ENCODE results near the gene TPM1.

The TPM1 gene

GRCh38 chr15:63079947-63080626, 37.5 kb downstream of the TPM1 start:
- Mint-ChIP-seq H3K36me3 (ENCODE audit: insufficient read depth) (peaks cover 2% of the 10 kb centered on the region), H3K27me3 (peaks cover 43% of the 10 kb centered on the region)
- no peak for ATAC-seq (replicated peaks; ENCODE audit: extremely low read depth, poor library complexity, severe bottlenecking)

GRCh38 chr15:63080634-63081250, 38.2 kb downstream of the TPM1 start:
- H3K9me3 Mint-ChIP-seq: no peaks in the 10 kb centered on the region
- H3K27me3 Mint-ChIP-seq: peaks cover 43% of the 10 kb centered on the region
- ATAC-seq (replicated peaks; ENCODE audit: extremely low read depth, poor library complexity, severe bottlenecking): no peak
- H3K4me1 Mint-ChIP-seq: peaks cover 4% of the 10 kb centered on the region
- no peak for DNase-seq (ENCODE audit: low spot score in 2 of 2)
- H3K4me3 Mint-ChIP-seq: no peak overlapping the region
- no peak overlapping the region for H3K27ac Mint-ChIP-seq (ENCODE audit: low read depth)
- H3K36me3 Mint-ChIP-seq (ENCODE audit: insufficient read depth): peaks cover 2% of the 10 kb centered on the region

More at GRCh38 chr15:63079947-63080626, 37.5 kb downstream of the TPM1 start:
- no peak for DNase-seq (ENCODE audit: low spot score in 2 of 2)
- Mint-ChIP-seq H3K4me3 (no peak overlapping the region), H3K4me1 (peaks cover 9% of the 10 kb centered on the region), H3K27ac (ENCODE audit: low read depth) (no peak overlapping the region), H3K9me3 (no peaks in the 10 kb centered on the region)

GRCh38 chr15:63082366-63082765, 39.8 kb downstream of the TPM1 start:
- peaks cover 43% of the 10 kb centered on the region for H3K27me3 Mint-ChIP-seq
- peaks cover 2% of the 10 kb centered on the region for H3K36me3 Mint-ChIP-seq (ENCODE audit: insufficient read depth)
- H3K4me1 Mint-ChIP-seq: no peaks in the 10 kb centered on the region
- H3K27ac Mint-ChIP-seq (ENCODE audit: low read depth): no peak overlapping the region
- ATAC-seq (replicated peaks; ENCODE audit: extremely low read depth, poor library complexity, severe bottlenecking) (no peak), DNase-seq (ENCODE audit: low spot score in 2 of 2) (no peak)
- no peaks in the 10 kb centered on the region for H3K9me3 Mint-ChIP-seq
- no peak overlapping the region for H3K4me3 Mint-ChIP-seq

GRCh38 chr15:63083044-63083443, 40.5 kb downstream of the TPM1 start:
- no peak for ATAC-seq (replicated peaks; ENCODE audit: extremely low read depth, poor library complexity, severe bottlenecking)

GRCh38 chr15:63083541-63083940, 41.0 kb downstream of the TPM1 start:
- DNase-seq (ENCODE audit: low spot score in 2 of 2) (no peak), ATAC-seq (replicated peaks; ENCODE audit: extremely low read depth, poor library complexity, severe bottlenecking) (no peak)
- H3K36me3 Mint-ChIP-seq (ENCODE audit: insufficient read depth): no peaks in the 10 kb centered on the region
- H3K27ac Mint-ChIP-seq (ENCODE audit: low read depth): no peak overlapping the region
- H3K4me1 Mint-ChIP-seq: no peaks in the 10 kb centered on the region
- peaks cover 43% of the 10 kb centered on the region for H3K27me3 Mint-ChIP-seq
- H3K9me3 Mint-ChIP-seq: no peaks in the 10 kb centered on the region
- no peak overlapping the region for H3K4me3 Mint-ChIP-seq

More at GRCh38 chr15:63083044-63083443, 40.5 kb downstream of the TPM1 start:
- Mint-ChIP-seq H3K27ac (ENCODE audit: low read depth) (no peak overlapping the region), H3K9me3 (no peaks in the 10 kb centered on the region), H3K4me1 (no peaks in the 10 kb centered on the region), H3K4me3 (no peak overlapping the region), H3K36me3 (ENCODE audit: insufficient read depth) (no peaks in the 10 kb centered on the region), H3K27me3 (peaks cover 43% of the 10 kb centered on the region)
- DNase-seq (ENCODE audit: low spot score in 2 of 2): no peak

- H3K4me1 Mint-ChIP-seq: no peaks in the 10 kb centered on the region
- no peak for DNase-seq (ENCODE audit: low spot score in 2 of 2)
- ATAC-seq (replicated peaks; ENCODE audit: extremely low read depth, poor library complexity, severe bottlenecking): no peak
Measured at GRCh38 chr15:63084806-63085205, 42.3 kb downstream of the TPM1 start.

GRCh38 chr15:63085289-63085688, 42.7 kb downstream of the TPM1 start:
- DNase-seq (ENCODE audit: low spot score in 2 of 2): no peak
- no peaks in the 10 kb centered on the region for H3K9me3 Mint-ChIP-seq
- no peaks in the 10 kb centered on the region for H3K4me1 Mint-ChIP-seq
- peaks cover 33% of the 10 kb centered on the region for H3K27me3 Mint-ChIP-seq
- H3K36me3 Mint-ChIP-seq (ENCODE audit: insufficient read depth): no peaks in the 10 kb centered on the region
- no peak overlapping the region for H3K4me3 Mint-ChIP-seq
- no peak overlapping the region for H3K27ac Mint-ChIP-seq (ENCODE audit: low read depth)
- no peak for ATAC-seq (replicated peaks; ENCODE audit: extremely low read depth, poor library complexity, severe bottlenecking)

More at GRCh38 chr15:63084806-63085205, 42.3 kb downstream of the TPM1 start:
- no peak overlapping the region for H3K27ac Mint-ChIP-seq (ENCODE audit: low read depth)
- H3K9me3 Mint-ChIP-seq: no peaks in the 10 kb centered on the region
- H3K36me3 Mint-ChIP-seq (ENCODE audit: insufficient read depth): no peaks in the 10 kb centered on the region
- H3K4me3 Mint-ChIP-seq: no peak overlapping the region
- peaks cover 38% of the 10 kb centered on the region for H3K27me3 Mint-ChIP-seq

- Mint-ChIP-seq H3K4me3 (no peak overlapping the region), H3K27me3 (peaks cover 25% of the 10 kb centered on the region), H3K9me3 (no peaks in the 10 kb centered on the region), H3K27ac (ENCODE audit: low read depth) (no peak overlapping the region), H3K36me3 (ENCODE audit: insufficient read depth) (no peaks in the 10 kb centered on the region), H3K4me1 (no peaks in the 10 kb centered on the region)
- no peak for ATAC-seq (replicated peaks; ENCODE audit: extremely low read depth, poor library complexity, severe bottlenecking)
- DNase-seq (ENCODE audit: low spot score in 2 of 2): no peak
Measured at GRCh38 chr15:63086271-63086670, 43.7 kb downstream of the TPM1 start.

GRCh38 chr15:63086947-63087346, 44.4 kb downstream of the TPM1 start:
- Mint-ChIP-seq H3K36me3 (ENCODE audit: insufficient read depth) (no peaks in the 10 kb centered on the region), H3K27me3 (peaks cover 25% of the 10 kb centered on the region), H3K27ac (ENCODE audit: low read depth) (no peak overlapping the region), H3K4me1 (no peaks in the 10 kb centered on the region), H3K9me3 (no peaks in the 10 kb centered on the region), H3K4me3 (no peak overlapping the region)
- DNase-seq (ENCODE audit: low spot score in 2 of 2): no peak
- no peak for ATAC-seq (replicated peaks; ENCODE audit: extremely low read depth, poor library complexity, severe bottlenecking)

- Mint-ChIP-seq H3K27me3 (peaks cover 8% of the 10 kb centered on the region), H3K4me1 (peaks cover 3% of the 10 kb centered on the region), H3K4me3 (no peak overlapping the region), H3K36me3 (ENCODE audit: insufficient read depth) (no peaks in the 10 kb centered on the region), H3K9me3 (no peaks in the 10 kb centered on the region), H3K27ac (ENCODE audit: low read depth) (no peak overlapping the region)
- no peak for DNase-seq (ENCODE audit: low spot score in 2 of 2)
- no peak for ATAC-seq (replicated peaks; ENCODE audit: extremely low read depth, poor library complexity, severe bottlenecking)
Measured at GRCh38 chr15:63088533-63089245, 46.1 kb downstream of the TPM1 start.

- no peak overlapping the region for H3K4me3 Mint-ChIP-seq
- no peaks in the 10 kb centered on the region for H3K36me3 Mint-ChIP-seq (ENCODE audit: insufficient read depth)
- peaks cover 8% of the 10 kb centered on the region for H3K27me3 Mint-ChIP-seq
Measured at GRCh38 chr15:63089260-63090043, 46.9 kb downstream of the TPM1 start.

GRCh38 chr15:63090472-63090871, 47.9 kb downstream of the TPM1 start:
- Mint-ChIP-seq H3K27ac (ENCODE audit: low read depth) (no peak overlapping the region), H3K36me3 (ENCODE audit: insufficient read depth) (no peaks in the 10 kb centered on the region), H3K4me1 (peaks cover 4% of the 10 kb centered on the region), H3K9me3 (no peaks in the 10 kb centered on the region), H3K4me3 (no peak overlapping the region), H3K27me3 (peaks cover 8% of the 10 kb centered on the region)
- no peak for ATAC-seq (replicated peaks; ENCODE audit: extremely low read depth, poor library complexity, severe bottlenecking)
- no peak for DNase-seq (ENCODE audit: low spot score in 2 of 2)

More at GRCh38 chr15:63089260-63090043, 46.9 kb downstream of the TPM1 start:
- H3K4me1 Mint-ChIP-seq: peaks cover 4% of the 10 kb centered on the region
- no peak for ATAC-seq (replicated peaks; ENCODE audit: extremely low read depth, poor library complexity, severe bottlenecking)
- no peaks in the 10 kb centered on the region for H3K9me3 Mint-ChIP-seq
- no peak overlapping the region for H3K27ac Mint-ChIP-seq (ENCODE audit: low read depth)
- no peak for DNase-seq (ENCODE audit: low spot score in 2 of 2)

Data from central memory CD8-positive, alpha-beta T cell (primary cell).